Activated CD4-positive, CD25-positive, alpha-beta regulatory T cell treated with anti-CD3 and anti-CD28 coated beads, Interleukin-2, amount 50 U/mL, for 72 hours (primary cell): ENCODE measurements around the gene ARHGEF1.
"Not testable (repeated sequence)": the region's sequence is repeated elsewhere in the genome, so short reads cannot be mapped to it uniquely, and the experiment has no call there.

Experiments used
- DNase-seq: peaks from one replicate; pipeline ENCODE4 v3.0.0; 2021

ARHGEF1 gene

DNA sequence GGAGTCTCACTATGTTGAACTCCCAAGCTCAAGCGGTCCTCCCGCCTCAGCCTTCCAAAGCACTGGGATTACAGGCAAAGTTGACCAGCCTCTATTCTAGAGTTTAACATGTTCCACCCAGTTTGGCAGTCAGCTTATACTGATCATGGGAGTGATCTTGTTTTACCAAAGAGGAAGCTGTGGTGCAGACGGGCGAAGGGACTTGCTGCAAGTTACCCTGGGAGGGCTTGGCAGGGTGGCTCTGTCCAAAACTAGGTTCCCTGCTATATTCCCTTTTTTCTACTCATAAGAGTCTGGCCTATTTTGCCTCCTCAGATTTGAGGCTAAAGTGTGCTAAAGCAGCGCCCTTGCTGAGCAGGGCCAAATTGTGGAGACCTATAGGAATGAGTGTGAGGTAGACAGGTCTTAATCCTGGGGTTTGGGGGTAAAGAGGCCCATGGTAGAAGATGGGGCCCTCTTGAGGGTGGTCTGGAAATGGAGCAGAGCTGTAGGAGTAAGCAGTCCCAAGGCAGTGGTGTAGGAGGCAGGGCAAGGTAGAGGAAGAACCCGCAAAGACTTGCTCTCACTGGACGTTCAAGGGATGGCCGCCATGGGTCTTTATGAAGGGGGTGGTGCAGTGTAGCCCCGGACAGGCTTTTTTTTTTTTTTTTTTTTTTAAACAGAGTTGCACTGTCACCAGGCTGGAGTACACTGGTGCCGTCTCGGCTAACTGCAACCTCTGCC is 19.6 kb upstream of the ARHGEF1 start:
- DNase-seq = no peak

DNA sequence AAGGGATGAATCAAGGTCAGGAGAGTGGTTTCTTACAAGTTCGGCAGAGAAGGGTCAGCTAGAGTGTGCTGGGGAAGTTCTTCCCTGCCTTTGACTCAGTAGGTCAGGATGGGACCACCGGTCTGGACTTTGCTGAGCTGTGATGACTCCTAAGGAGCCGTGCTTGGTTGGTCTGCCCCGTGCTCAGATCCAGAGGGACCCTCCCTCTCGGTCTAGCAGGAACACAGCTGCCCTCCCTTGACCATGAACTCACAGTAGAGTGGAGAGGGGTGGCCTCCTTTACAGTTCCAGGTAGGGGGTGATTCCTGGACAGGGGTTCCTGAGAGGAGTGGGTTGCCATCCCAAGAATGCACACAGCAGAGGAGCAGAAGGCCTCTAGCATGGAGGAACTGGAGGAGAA is 18.6 kb upstream of the ARHGEF1 start:
- DNase-seq = no peak

DNA sequence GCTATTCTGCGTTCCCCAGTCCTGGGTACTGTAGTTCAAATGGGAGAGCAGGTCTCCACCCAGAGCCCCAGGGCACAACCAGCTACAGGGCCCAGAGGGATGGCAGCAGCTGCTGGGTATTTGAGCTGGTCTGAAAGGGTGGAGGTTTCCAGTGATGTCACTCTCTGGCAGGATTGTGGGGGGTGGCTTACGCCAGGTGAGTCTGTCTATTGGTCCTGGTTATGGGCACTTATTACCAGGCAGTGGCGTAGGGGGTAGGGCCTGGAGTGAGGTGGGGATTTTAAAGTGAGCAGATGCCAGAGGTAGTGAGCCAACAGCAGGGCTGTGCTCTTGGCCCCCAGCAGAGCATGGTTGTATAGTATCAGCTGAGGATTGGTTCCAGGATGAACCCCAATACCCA is 16.7 kb upstream of the ARHGEF1 start:
- DNase-seq = no peak

DNA sequence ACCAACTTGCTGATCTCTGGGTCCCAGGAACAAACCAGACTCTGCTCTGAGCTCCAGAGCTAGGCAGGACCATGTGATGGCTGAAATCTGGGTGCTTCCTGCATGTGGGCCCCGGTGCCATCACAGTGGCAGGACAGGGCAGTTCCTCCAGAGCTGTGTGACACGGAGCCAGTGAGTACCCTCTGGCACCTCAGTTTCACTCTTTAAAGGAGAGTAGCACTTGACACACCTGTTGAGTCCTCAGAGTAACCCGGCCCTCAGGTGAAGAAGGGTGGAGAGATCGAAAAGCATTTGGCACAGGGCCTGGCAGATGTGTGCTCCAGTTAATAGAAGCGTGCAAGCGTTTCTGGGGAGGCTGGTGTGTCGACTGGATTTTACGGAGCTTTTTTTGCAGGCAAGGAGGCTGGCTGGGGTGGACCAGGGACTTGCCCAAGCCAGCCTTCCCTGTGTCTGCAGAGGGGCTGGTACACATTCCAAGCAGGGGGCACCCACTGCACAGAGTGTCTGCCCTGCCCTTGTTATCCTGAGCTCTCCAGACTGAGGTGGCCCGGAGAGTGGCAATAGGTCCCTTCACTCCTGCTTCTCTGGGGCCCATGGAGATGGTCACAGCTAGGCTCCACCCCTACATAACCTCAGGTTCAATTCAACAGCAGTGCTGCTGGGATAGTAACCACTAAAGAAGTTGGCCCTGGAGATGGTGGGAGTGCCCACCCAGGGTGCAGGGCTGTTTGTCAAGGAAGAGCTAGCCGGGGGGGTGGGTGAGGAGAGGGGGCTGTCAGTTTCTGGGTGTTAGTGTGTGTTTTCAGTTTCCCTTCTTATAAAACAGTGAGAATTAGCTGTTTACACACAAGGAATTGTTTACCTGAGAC is 14.6 kb upstream of the ARHGEF1 start:
- no peak for DNase-seq

DNA sequence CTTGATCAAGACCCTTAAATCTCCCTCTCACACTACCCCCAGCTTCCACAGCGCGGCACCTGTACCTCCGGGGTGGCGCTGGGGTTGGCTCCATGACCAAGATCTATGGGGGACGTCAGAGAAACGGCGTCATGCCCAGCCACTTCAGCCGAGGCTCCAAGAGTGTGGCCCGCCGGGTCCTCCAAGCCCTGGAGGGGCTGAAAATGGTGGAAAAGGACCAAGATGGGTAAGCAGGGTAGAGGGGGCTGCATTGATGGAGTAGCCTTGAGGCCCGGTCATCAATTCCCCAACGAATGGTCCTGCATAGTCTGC is 14.0 kb upstream of the ARHGEF1 start:
- no peak for DNase-seq

DNA sequence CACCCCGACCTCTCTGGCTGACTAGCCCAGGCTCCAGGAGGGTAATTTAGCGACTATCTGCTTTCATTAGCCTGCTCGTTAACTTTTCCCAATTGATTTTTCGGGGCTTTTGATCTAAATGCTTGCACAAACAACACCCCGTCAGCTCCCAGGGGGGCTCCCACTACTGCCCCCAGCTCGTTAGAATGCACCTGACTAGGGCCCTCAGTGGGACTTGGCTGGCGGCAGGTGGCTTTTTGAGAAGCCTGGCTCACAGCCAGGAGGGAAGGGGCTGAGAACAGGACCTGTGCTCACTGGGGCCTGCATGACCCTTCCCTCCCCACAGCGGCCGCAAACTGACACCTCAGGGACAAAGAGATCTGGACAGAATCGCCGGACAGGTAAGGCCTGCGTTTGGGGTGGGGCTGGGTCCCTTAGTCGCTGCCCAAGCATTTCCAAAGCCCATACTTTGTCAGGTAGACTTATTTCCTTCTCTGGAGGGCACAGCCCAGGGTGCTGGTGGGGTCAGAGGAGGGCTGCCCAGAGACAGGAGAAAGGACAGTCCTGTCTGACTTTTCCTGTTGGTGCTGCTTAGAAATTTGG is 13.5 kb upstream of the ARHGEF1 start:
- no peak for DNase-seq

DNA sequence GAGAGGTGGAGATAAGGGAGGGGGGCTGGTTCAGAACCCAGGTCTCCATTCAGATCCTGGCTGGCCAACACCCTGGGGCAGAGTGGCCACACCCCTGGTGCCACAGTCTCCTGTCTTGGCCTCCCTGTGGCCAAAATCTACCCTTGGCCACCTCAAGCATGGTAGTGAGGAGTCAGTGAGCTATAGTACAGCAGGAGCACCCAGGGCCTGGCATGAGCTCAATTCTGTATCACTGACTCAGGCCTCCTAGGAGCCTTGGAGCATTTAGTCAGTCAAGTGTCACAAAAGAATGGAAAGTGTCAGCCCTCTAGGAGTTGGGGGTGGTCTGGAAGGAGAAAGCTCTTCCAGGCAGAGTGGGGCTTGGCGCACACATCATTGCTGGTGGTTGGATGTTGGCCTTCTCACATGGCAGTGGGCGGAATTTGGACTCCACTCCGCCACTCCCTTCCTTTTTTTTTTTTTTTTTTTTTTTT is 12.5 kb upstream of the ARHGEF1 start:
- no peak for DNase-seq

DNA sequence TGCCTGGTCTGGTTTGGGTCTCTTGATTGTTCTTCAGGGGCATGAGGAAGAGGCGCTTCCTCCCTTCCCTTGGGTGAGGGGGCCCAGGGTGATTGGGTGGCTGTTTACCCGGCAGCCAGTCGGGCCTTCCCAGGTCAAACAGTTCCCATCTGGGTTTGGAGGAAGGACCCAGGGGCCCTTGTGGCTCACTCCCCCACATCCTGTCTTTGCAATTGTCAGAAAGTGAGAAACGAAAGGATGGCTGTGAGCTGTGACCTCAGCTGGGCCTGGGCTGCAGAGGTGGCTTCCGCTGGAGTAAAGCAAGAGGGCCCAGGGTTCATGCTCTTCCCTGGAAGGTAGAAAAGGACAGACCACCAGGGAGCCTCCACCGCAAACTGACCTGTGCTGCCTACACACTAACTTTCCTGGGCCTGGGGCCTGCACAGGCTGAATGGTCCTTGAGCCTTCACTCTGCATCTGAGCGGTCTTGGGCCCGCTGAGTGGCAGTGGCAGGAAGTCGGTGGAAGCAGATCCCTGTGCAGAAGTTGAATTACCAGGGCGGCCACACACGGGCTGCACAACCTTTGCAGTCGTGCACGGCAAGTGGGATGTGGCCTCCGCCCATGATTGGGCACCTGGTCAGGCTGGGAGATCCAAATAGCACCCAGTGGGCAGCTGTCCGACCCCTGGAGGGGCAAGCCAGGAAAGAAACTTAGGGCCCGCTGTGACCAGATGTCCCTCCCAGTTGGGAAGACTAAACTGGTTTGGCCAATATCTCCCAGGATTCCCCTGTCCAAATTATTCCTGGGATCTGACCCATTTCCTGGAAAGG is 11.2 kb upstream of the ARHGEF1 start:
- DNase-seq = peak; percentile 56

DNA sequence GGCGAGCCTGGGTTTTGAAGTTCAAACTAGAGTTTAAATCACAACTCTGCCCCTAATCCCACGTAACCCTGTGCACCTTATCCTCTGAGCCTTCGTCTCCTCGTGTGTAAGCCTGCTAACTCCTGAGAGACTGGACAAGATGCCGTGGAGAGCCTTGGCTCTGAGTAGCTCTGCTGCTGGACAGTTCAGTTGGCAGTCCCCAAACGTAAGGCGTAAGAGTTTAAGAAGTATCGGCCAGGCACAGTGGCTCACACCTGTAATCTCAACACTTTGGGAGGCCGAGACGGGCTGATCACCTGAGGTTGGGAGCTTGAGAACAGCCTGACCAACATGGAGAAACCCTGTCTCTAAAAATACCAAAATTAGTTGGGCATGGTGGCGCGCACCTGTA is 10.6 kb upstream of the ARHGEF1 start:
- no peak for DNase-seq

DNA sequence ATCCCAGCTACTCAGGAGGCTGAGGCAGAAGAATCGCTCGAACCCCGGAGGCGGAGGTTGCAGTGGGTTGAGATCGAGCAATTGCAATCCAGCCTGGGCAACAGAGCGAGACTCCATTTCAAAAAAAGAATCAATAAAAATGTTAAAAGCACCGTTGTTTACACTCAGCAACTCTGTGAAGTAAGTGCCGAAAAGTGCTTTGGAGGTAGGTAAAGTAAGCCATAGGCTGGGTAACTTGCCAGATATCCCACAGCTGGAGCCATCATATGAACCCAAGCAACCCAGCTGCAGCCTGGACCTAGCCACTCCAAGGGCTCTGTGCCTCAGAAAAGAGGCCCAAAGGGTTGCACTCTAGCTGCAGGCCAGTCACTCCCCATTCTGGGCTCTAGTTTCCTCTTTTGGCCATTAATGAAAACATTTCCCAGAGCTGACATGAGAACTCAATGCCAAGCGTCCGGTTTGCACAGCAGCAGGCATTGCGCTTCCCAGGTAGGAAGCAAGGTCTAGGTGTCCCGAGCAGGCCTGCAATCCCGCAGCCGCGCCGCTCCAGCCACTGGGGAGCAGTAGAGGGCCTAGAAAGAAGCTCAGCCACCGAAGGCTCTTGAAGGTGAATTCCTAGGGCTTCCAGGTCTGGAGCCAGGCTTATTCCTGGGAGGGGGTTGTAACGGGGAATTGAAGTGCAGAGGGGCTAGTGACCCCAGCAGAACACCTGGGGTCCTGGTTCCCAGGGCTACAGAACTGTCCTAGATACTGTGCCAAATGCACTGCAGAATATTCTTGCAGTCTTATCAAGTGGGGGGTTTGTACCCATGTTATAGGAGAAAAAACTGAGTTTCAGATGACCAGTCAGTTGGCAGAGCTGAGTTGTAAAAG is 10.0 kb upstream of the ARHGEF1 start:
- DNase-seq = peak; percentile 59

DNA sequence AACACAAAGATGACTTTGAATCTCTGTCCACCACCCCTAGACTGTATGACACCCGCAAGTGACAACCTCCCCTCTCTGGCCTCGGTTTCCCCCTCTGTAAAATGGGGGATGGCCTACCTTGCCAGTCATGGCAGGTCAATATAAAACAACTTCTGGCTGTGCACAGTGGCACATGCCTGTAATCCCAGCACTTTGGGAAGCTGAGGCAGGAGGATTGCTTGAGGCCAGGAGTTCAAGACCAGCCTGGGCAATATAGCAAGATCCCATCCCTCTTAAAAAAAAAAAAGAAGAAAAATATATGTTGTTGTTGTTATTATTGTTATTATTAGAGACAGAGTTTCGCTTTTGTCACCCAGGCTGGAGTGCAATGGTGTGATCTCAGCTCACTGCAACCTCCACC is 7.0 kb upstream of the ARHGEF1 start:
- not testable (repeated sequence) for DNase-seq

DNA sequence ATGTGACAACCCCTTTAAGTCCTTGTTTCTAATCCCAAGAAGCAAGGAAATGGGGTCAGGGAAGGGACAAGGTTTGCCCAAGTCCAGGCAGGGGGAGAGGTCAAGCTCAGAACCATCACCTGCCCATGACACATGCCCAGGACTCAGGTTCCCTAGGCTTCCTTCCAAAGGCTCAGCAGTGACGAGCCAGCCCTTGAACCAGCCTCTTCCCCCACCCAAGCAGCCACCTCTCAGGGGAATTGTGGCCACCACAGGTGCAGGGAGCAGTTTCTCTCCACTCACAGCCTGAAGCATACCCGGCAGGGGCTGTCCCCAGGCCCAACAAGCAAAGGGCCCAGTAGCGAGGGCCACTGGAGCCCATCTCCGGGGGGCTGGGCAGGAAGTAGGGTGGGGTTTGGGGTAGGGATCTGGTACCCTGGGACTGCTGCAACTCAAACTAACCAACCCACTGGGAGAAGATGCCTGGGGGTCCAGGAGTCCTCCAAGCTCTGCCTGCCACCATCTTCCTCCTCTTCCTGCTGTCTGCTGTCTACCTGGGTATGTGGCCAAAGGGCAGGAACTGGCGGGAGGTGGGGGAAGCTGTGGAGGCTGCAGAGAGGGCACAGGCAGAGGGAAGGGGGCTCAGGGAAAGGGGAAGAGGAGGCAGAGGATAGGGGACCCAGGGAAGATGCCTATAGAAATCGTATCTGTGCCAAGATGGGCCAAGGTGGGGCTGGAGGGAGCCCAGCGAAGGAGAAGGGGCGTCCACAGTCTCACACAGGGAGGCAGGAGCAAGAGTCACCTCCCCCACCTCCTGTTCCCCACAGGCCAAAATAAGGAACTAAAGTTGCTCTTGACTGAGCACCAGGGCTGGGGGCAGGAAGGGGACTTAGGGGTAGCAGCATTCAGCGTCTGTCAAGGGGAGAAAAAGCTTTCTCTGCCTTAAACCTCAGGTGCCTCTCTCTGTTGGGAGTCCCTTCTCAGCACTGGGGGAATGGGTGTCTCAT is 5.8 kb upstream of the ARHGEF1 start, which contains the start of gene CD79A:
TSS of gene CD79A (plus strand) at position 433 of the 986 bp plus-strand sequence. CDS start at position 459, 26 bp downstream.
- DNase-seq = no peak

DNA sequence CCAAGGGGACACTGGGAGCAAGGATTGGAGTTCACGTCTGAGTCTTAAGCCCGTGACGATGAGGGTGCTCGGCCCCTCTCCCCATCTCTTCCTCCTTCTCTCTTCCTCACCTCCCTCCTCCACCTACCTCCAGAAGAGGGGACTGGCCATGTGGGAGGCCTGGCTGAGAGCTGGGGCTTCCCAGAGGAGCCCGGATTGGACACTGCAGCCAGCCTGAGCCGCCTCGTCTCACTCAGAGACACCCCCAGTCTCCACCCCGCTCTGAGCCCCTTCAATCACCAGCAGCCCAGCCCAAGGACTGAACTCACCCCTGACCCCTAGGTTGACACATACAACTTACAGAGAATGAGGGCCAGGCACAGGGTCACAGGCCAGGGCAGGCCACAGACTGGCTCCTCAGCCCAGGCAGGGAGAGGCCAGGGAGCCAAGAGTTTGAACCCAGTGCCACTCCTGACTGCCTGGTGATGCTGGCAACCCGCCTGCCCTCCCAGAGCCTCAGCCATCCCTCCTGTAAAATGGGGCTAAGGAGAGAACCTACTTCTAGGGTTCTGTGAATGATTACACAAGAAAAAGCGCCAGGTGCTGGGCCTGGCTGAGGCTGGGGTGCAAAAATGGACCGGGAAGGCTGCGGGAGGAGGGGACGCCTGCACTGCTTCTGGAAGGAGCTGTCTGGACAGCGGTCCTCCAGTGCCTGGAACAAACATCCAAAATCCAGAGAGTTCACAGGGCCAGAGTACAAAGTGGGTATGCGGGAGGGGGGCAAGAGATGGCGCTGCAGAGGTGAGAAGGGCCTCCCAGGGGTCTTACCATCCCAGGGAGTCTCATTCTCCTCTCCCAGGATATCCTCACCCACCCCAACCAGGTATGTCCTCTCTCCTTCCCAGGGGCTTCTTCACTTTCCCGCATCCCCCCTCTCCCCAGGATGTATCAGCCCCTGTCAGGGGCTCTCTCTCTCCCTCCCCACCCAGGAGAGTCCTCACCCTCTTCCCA is 4.8 kb upstream of the ARHGEF1 start:
- no peak for DNase-seq

DNA sequence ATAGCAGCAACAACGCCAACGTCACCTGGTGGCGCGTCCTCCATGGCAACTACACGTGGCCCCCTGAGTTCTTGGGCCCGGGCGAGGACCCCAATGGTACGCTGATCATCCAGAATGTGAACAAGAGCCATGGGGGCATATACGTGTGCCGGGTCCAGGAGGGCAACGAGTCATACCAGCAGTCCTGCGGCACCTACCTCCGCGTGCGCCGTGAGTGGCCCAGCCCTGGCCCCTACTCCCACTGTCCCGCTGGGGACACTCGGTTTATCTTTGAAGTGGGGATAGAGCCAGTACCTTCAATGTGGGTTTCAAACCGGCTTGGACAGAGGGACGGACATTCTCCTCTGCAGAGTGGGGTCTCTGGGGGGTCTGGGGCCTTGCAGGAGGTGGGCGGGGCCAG is 3.9 kb upstream of the ARHGEF1 start:
- no peak for DNase-seq

DNA sequence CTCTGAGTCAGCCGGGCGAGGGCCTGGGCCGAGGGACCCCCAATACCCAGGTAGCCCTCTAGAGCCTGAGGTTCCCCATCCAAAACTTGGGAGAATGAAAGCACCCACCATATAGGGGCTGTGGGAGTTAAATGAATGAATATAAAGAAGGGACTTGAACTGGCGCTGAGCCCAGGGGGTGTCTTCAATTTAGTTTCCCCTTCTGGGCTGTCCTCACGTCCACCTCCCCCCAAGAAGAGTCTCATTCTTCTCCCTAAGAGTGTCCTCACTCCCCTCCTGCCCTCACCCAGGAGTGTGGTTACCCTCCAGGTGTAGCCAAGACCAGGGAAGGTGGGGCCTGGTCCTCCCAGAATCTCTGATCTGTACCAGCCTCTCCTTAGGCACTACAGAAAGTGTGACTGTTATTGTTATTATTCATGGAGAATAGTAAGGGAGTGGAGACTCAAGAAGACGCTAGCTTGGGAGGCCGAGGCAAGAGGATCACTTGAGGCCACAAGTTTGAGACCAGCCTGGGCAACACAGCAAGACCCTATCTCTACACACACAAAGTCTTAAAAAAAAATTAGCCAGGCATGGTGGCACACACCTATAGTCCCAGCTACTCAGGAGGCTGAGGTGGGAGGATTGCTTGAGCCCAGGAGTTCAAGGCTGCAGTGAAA is 3.2 kb upstream of the ARHGEF1 start:
- no peak for DNase-seq

DNA sequence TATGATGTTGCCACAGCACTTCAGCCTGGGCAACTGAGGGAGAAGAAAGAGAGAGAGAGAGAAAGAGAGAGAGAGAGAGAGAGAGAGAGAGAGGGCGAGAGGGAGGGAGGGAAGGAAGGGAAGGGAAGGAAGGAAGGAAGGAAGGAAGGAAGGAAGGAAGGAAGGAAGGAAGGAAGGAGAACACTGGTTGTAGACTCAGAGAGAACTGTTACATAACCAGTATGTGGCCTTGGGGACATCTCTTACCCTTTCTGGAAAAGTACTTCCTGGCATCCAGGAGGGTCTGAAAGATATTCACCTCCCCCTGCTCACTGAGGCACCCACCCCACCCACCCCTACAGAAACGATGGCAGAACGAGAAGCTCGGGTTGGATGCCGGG is 2.7 kb upstream of the ARHGEF1 start:
- DNase-seq = no peak

DNA sequence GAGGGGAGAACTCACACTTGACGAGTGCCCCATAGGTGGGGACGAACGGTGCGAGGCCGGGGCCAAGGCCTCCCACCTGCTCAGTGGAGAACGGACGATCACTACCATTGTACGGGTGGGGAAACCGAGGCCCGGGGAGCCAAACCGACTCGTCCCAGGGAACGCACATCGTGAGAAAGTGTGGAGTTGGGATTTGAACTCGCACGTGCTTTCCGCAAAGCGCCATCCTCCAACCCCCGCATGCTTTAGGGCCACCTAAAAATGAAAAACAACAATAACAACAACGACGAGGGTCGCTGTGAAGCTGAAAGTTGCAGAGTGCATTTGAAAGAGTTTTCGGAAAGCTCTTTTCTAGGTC is 458 bp downstream of the ARHGEF1 start:
- no peak for DNase-seq

DNA sequence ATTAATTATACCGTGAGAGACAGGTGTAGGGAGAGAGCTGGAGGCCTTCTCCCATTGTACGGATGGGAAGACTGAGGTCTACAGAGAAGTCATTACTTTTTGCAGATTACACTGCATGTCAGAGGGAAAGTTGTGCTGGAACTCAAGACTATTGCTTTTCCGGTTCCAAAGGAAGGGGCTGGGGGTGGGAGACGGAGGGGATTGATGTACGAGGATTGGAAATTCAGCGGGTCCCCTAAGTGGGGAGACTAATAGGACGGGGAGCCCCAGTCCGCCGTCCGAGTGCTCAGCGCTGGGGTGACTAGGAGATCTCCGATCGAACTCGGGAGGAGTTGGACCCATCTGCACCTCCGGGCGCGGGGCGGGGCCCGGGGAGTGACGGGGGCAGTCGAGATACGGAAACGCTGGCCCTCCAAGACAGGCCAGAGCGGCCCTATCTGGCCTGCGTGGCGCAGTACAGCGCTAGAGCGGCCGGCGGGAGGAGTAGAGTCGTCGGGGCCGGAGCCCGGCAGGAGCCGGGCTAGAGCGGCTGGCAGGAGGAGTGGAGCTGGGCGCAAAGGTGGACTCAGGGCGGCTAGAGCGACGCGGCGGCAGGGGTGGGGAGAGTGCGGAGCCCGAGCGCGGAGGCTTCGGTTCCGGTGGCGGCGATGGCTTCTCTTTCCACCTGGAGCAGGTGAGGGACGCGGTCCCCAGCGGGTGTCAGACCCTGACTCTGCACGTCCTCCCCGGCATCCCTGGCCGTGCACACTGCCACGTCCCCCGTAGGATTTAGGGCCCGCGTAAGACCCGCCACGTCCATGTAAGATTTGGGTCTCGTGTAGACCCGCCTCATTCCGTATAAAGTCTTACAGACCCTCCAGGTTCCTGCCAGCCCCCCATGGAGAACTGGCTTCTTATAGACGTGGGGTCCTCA is 1.1 kb downstream of the ARHGEF1 start:
- peak; percentile 86 for DNase-seq
